A549 (cell line): ENCODE results near the gene EHD2. TPM values are rescaled to one million over a fixed set of nuclear protein-coding genes. Genes with fewer than 3 reads are reported as not detected.

ENCODE experiments used
- ATAC-seq, 2 experiments: fragments of 200-7000 bp in 1 of 2; fragments of >200 bp in 1 of 2; cut with Nextera tagmentation in 1 of 2; cut with Tn5 transposase in 1 of 2; 3 replicates each; pipeline versions ENCODE4 v1.8.0 to v1.9.1; 2018 to 2020; ENCODE audit warnings: mild to moderate bottlenecking in 1 of 2, moderate library complexity in 1 of 2
- CTCF ChIA-PET: fragments of 300-600 bp; sonication (Branson Sonifier 250); formaldehyde crosslinking; extraction: SDS; loops from one replicate; lab custom pipeline; 2021; ENCODE audit warnings: antibody characterized with exemption, inconsistent platforms; lab: Yijun Ruan, JAX
- POLR2A ChIA-PET: fragments of 350-600 bp; formaldehyde crosslinking; extraction: SDS; loops from one replicate; lab custom pipeline; 2021; ENCODE audit warnings: antibody characterized with exemption, inconsistent platforms; lab: Yijun Ruan, JAX
- DNase-seq, 2 experiments: peaks; one replicate each; pipeline versions ENCODE4 v3.0.0 to v3.0.0-alpha.2; 2011 to 2016; ENCODE audit warnings: low read depth in 1 of 2, low spot score in 1 of 2
- FAIRE-seq: peaks from 2 replicates; lab custom pipeline; 2011; peaks lifted over from hg19 to GRCh38; lab: Jason Lieb, UNC
- H3K27ac ChIP-seq, 2 experiments: fragments of >200 bp; sonication (Bioruptor Twin); formaldehyde crosslinking; 3 replicates each; pipeline ENCODE4 v1.5.1; 2016 to 2017
- H3K4me1 ChIP-seq: fragments of >200 bp; sonication (Bioruptor Twin); formaldehyde crosslinking; 3 replicates; pipeline ENCODE4 v1.6.1; 2016
- H3K4me2 ChIP-seq: fragments of >200 bp; sonication (Bioruptor Twin); formaldehyde crosslinking; 3 replicates; pipeline ENCODE4 v1.6.1; 2016
- H3K4me3 ChIP-seq: fragments of >200 bp; sonication (Bioruptor Twin); formaldehyde crosslinking; 3 replicates; pipeline ENCODE4 v1.5.1; 2016
- H3K9me3 ChIP-seq: fragments of >200 bp; sonication (Bioruptor Twin); formaldehyde crosslinking; 3 replicates; pipeline ENCODE4 v1.6.1; 2016
- ATOH8 ChIP-seq: fragments of 250-450 bp; sonication (Bioruptor Pico); IDR thresholded peaks from 2 replicates; pipeline ENCODE4 v1.5.0; 2020; ENCODE audit warnings: low read depth, mild to moderate bottlenecking, moderate library complexity
- BCL3 ChIP-seq: fragments of >200 bp; sonication (Bioruptor Twin); formaldehyde crosslinking; IDR thresholded peaks from 3 replicates; pipeline ENCODE4 v1.6.1; 2016
- BHLHE40 ChIP-seq: IDR thresholded peaks from 2 replicates; pipeline ENCODE4 v1.6.1; 2012; ENCODE audit warnings: low read depth, low read length, inconsistent platforms
- CBX2 ChIP-seq: fragments of 200-600 bp; sonication (generic); IDR thresholded peaks from 2 replicates; pipeline ENCODE4 v1.6.1; 2016; ENCODE audit warnings: low read depth, mild to moderate bottlenecking, borderline replicate concordance
- CEBPB ChIP-seq, 2 experiments: fragments of >200 bp in 1 of 2; sonication (Bioruptor Twin) in 1 of 2; formaldehyde crosslinking in 1 of 2; IDR thresholded peaks; 2 replicates each; pipeline ENCODE4 v1.6.1; 2012 to 2016
- CHD2 ChIP-seq: fragments of 150-350 bp; IDR thresholded peaks from 2 replicates; pipeline ENCODE4 v1.6.1; 2014; ENCODE audit warnings: low read length; ENCODE audit not compliant: partially characterized antibody
- CHD4 ChIP-seq: fragments of 200-600 bp; sonication (generic); IDR thresholded peaks from 2 replicates; pipeline ENCODE4 v1.6.1; 2016; ENCODE audit warnings: antibody characterized with exemption, mild to moderate bottlenecking, borderline replicate concordance
- CTCF ChIP-seq: fragments of >200 bp; sonication (Bioruptor Twin); formaldehyde crosslinking; IDR thresholded peaks from 3 replicates; pipeline ENCODE4 v1.5.1; 2016
- E2F6 ChIP-seq: IDR thresholded peaks from 2 replicates; pipeline ENCODE4 v1.6.1; 2012; ENCODE audit warnings: low read depth, borderline replicate concordance
- EHF ChIP-seq: fragments of 250-450 bp; sonication (Bioruptor Pico); IDR thresholded peaks from 2 replicates; pipeline ENCODE4 v1.5.0; 2020; ENCODE audit warnings: mild to moderate bottlenecking
- EHMT2 ChIP-seq: fragments of 200-600 bp; sonication (generic); IDR thresholded peaks from 2 replicates; pipeline ENCODE4 v1.6.1; 2016; ENCODE audit warnings: antibody characterized with exemption, low read depth, mild to moderate bottlenecking, moderate library complexity
- EP300 ChIP-seq, 2 experiments: fragments of >200 bp; sonication (Bioruptor Twin); formaldehyde crosslinking; IDR thresholded peaks; 2 replicates in 1 of 2; 3 replicates in 1 of 2; pipeline ENCODE4 v1.6.1; 2016 to 2017
- ESRRA ChIP-seq: fragments of 150-350 bp; IDR thresholded peaks from 2 replicates; pipeline ENCODE4 v1.6.1; 2014; ENCODE audit warnings: mild to moderate bottlenecking, low read length, borderline replicate concordance
- FOSB ChIP-seq: fragments of 250-450 bp; sonication (Bioruptor Pico); IDR thresholded peaks from 2 replicates; pipeline ENCODE4 v1.5.0; 2020; ENCODE audit warnings: mild to moderate bottlenecking, moderate library complexity
- FOSL2 ChIP-seq, 2 experiments: fragments of 450-650 bp in 1 of 2; fragments of >200 bp in 1 of 2; sonication (Bioruptor Twin) in 1 of 2; formaldehyde crosslinking; IDR thresholded peaks; 2 replicates each; pipeline versions ENCODE4 v1.5.0 to v1.6.1; 2016 to 2020; ENCODE audit warnings: mild to moderate bottlenecking in 1 of 2, moderate library complexity in 1 of 2
- FOXS1 ChIP-seq: fragments of 250-450 bp; sonication (Bioruptor Pico); IDR thresholded peaks from 2 replicates; pipeline ENCODE4 v1.5.0; 2020; ENCODE audit warnings: mild to moderate bottlenecking, moderate library complexity
- HDAC2 ChIP-seq: fragments of 200-600 bp; sonication (generic); IDR thresholded peaks from 2 replicates; pipeline ENCODE4 v1.6.1; 2016
- HEYL ChIP-seq: fragments of 250-450 bp; sonication (Bioruptor Pico); IDR thresholded peaks from 2 replicates; pipeline ENCODE4 v1.8.0; 2021; ENCODE audit warnings: mild to moderate bottlenecking, moderate library complexity
- HOXB5 ChIP-seq: fragments of 250-450 bp; sonication (Bioruptor Pico); IDR thresholded peaks from 2 replicates; pipeline ENCODE4 v1.5.0; 2020; ENCODE audit warnings: mild to moderate bottlenecking, moderate library complexity
- JUN ChIP-seq, 2 experiments: fragments of >200 bp; sonication (Bioruptor Twin); formaldehyde crosslinking; IDR thresholded peaks; 2 replicates in 1 of 2; 3 replicates in 1 of 2; pipeline ENCODE4 v1.6.1; 2016 to 2017
- KDM1A ChIP-seq: fragments of 200-600 bp; sonication (generic); IDR thresholded peaks from 2 replicates; pipeline ENCODE4 v1.6.1; 2016; ENCODE audit warnings: low read depth, mild to moderate bottlenecking
- KDM5A ChIP-seq: fragments of 200-600 bp; sonication (generic); IDR thresholded peaks from 2 replicates; pipeline ENCODE4 v1.6.1; 2016; ENCODE audit warnings: antibody characterized with exemption, mild to moderate bottlenecking
- MAZ ChIP-seq: fragments of 150-350 bp; IDR thresholded peaks from 2 replicates; pipeline ENCODE4 v1.6.1; 2014; ENCODE audit warnings: antibody characterized with exemption, low read depth, low read length, borderline replicate concordance
- NR3C1 ChIP-seq: fragments of >200 bp; sonication (Bioruptor Twin); formaldehyde crosslinking; IDR thresholded peaks from 3 replicates; pipeline ENCODE4 v1.6.1; 2017
- RCOR1 ChIP-seq: fragments of 150-350 bp; IDR thresholded peaks from 2 replicates; pipeline ENCODE4 v1.6.1; 2014; ENCODE audit warnings: antibody characterized with exemption, low read length, low read depth
- RFX5 ChIP-seq: fragments of 450-650 bp; IDR thresholded peaks from 2 replicates; pipeline ENCODE4 v1.7.1; 2014; ENCODE audit warnings: antibody characterized with exemption, mild to moderate bottlenecking, moderate library complexity
- RNF2 ChIP-seq: fragments of 200-600 bp; sonication (generic); IDR thresholded peaks from 2 replicates; pipeline ENCODE4 v1.6.1; 2016; ENCODE audit warnings: low read depth, mild to moderate bottlenecking, antibody characterized with exemption, moderate library complexity, borderline replicate concordance
- SMC3 ChIP-seq: fragments of >200 bp; sonication (Bioruptor Twin); formaldehyde crosslinking; IDR thresholded peaks from 3 replicates; pipeline ENCODE4 v1.6.1; 2018; ENCODE audit warnings: inconsistent platforms
- SREBF2 ChIP-seq: fragments of 450-650 bp; IDR thresholded peaks from 2 replicates; pipeline ENCODE4 v1.6.1; 2014; ENCODE audit warnings: mild to moderate bottlenecking, moderate library complexity
- TP53 ChIP-seq: fragments of 250-450 bp; sonication (Bioruptor Pico); IDR thresholded peaks from 2 replicates; pipeline ENCODE4 v1.5.0; 2021; ENCODE audit warnings: mild to moderate bottlenecking, moderate library complexity
- ZC3H11A ChIP-seq: fragments of 450-650 bp; IDR thresholded peaks from 2 replicates; pipeline ENCODE4 v1.6.1; 2014; ENCODE audit warnings: antibody characterized with exemption, mild to moderate bottlenecking
- ZNF302 ChIP-seq: fragments of 250-450 bp; sonication (Bioruptor Pico); IDR thresholded peaks from 2 replicates; pipeline ENCODE4 v1.9.0; 2021; ENCODE audit warnings: inconsistent platforms, mild to moderate bottlenecking, moderate library complexity
- WGBS: methylation state at CpG from one replicate; pipeline ENCODE4 v1.1.6; 2017; ENCODE audit errors: missing lambda C conversion rate; 5-methylcytosine and 5-hydroxymethylcytosine counted together
- polyA plus RNA-seq, 4 experiments: library from polyadenylated mRNA; depleted of rRNA in 3 of 4; stranded (reverse); fragments of >200 nt; fragmentation: RNase III in 1 of 4; extraction: RNeasy Plus Mini Kit Qiagen cat#74134 plus additional on column Dnase treatment in 1 of 4; gene quantifications; 2 replicates in 3 of 4; 3 replicates in 1 of 4; pipeline ENCODE4 v1.2.3, GENCODE V29; 2011 to 2017
- TF ChIP-seq, protein P1 (sequence below): IDR thresholded peaks from 2 replicates; pipeline ENCODE4 v1.6.1; 2012
- TF ChIP-seq, protein P2 (sequence below): fragments of 450-650 bp; IDR thresholded peaks from 2 replicates; pipeline ENCODE4 v1.6.1; 2014; ENCODE audit warnings: antibody characterized with exemption
- TF ChIP-seq, protein P3 (sequence below): fragments of 150-350 bp; IDR thresholded peaks from 2 replicates; pipeline ENCODE4 v1.6.1; 2014; ENCODE audit warnings: low read depth, mild to moderate bottlenecking, low read length

The EHD2 gene
- polyA plus RNA-seq, 2 of the 4 experiments (the other 2 are of a cell fraction): 32.3 to 105 TPM

DNA sequence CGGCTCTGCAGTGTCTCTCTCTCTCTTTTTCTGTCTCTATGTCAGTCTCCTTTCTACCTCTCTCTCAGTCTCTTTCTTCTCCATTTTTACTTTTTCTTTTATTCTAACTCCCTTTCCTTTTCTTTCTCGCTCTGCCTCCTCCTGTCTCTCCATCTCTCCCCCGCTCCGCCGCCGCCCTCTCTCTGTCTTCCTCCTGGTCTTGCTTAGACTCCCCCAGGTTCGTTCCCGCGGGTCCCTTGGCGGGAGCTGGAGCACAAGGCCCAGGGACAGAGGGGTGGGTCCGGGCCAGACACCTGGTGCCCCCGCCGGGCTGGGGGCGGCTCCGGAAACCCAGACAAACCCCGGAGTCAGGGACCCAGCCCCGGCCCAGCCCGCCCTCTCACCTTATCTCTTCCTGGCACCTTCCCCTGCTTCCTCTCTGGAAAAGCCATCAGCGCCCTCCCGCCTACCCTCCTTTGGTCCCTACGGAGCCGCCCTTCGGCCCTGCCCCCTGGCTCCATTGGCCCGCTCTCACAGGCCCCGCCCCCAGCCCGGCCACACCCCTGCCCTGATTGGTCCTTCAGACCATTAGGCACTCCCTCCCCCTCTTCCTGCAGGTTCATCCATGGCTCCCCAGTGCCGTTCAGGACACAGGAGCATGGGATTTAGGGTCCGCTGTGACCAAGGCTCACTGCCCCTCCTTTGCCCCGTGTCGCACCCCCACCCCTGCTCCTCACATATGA, 16.7 kb downstream of the EHD2 start:
- Histone ChIP-seq H3K4me2 (peak overlapping the region; percentile 98), H3K4me3 (peak overlapping the region; percentile 48), H3K4me1 (peaks cover 48% of the 10 kb centered on the region), H3K27ac (peak overlapping the region; percentile 83 to 94), H3K9me3 (no peaks in the 10 kb centered on the region)
- FAIRE-seq: no peak
- peak; percentile 87 to 93 for DNase-seq
- POLR2A ChIA-PET: interaction anchor here (0.5 to 2.0 kb wide), 6 partner anchors 11 to 130 kb away, joined by 3 to 14 read pairs (median 5); partner anchors contain the start of genes EHD2 and NOP53
- CTCF ChIA-PET: interaction anchor here (1.0 to 42.0 kb wide), 4 partner anchors 11 to 133 kb away, joined by 3 to 1389 read pairs (median 14); partner anchors contain the start of gene EHD2
- 13% methylated on average over 26 of the region's 30 CpGs for WGBS
- ATAC-seq: peak; percentile 79 to 84
- TF ChIP-seq RNF2 (no peak), RFX5 (no peak), NR3C1 (no peak), MAZ (no peak), SMC3 (no peak), HEYL (CRISPR knock-in tag) (no peak), FOSL2 (IDR thresholded peaks at IDR 0.05) (no peak), FOSL2 (CRISPR knock-in tag; IDR thresholded peaks at IDR 0.05) (no peak), E2F6 (no peak; the same call in 1 of the 2 replicates), SREBF2 (no peak), CHD4 (no peak), CEBPB (IDR thresholded peaks at IDR 0.05) (no peak), HDAC2 (no peak), BCL3 (0 out of 3 replicates have a peak, but pooled peaks have one; percentile 4), ATOH8 (CRISPR knock-in tag) (no peak), EHF (CRISPR knock-in tag) (peak; percentile 41; the same call in 1 of the 2 replicates), KDM1A (peak; percentile 82), FOXS1 (CRISPR knock-in tag) (no peak), CHD2 (no peak), EHMT2 (no peak), JUN (IDR thresholded peaks at IDR 0.05) (peak; percentile 6 to 34; a peak in 2 of 5 replicates), ZC3H11A (no peak), EP300 (IDR thresholded peaks at IDR 0.05) (0 out of 5 replicates have a peak, but pooled peaks of 1 of the 2 experiments have one; percentile 6), ESRRA (no peak), FOSB (no peak), TP53 (0 out of 2 replicates have a peak, but pooled peaks have one; percentile 63), RCOR1 (no peak), ZNF302 (CRISPR knock-in tag) (no peak), HOXB5 (CRISPR knock-in tag) (no peak), KDM5A (no peak), CBX2 (no peak), BHLHE40 (no peak), CTCF (no peak)
- TF ChIP-seq, protein P1, sequence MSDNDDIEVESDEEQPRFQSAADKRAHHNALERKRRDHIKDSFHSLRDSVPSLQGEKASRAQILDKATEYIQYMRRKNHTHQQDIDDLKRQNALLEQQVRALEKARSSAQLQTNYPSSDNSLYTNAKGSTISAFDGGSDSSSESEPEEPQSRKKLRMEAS: no peak
- TF ChIP-seq, protein P2, sequence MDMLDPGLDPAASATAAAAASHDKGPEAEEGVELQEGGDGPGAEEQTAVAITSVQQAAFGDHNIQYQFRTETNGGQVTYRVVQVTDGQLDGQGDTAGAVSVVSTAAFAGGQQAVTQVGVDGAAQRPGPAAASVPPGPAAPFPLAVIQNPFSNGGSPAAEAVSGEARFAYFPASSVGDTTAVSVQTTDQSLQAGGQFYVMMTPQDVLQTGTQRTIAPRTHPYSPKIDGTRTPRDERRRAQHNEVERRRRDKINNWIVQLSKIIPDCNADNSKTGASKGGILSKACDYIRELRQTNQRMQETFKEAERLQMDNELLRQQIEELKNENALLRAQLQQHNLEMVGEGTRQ: no peak
- TF ChIP-seq, protein P3, sequence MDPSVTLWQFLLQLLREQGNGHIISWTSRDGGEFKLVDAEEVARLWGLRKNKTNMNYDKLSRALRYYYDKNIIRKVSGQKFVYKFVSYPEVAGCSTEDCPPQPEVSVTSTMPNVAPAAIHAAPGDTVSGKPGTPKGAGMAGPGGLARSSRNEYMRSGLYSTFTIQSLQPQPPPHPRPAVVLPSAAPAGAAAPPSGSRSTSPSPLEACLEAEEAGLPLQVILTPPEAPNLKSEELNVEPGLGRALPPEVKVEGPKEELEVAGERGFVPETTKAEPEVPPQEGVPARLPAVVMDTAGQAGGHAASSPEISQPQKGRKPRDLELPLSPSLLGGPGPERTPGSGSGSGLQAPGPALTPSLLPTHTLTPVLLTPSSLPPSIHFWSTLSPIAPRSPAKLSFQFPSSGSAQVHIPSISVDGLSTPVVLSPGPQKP: no peak
